ENCODE measurements around the gene TMEM145.

TMEM145 gene

GRCh38 chr19:42303101-42303464 is 10.0 kb upstream of the TMEM145 start:
- FAIRE-seq: no peak
- DNase-seq (ENCODE audit: insufficient read length, low spot score): no peak
- no peak for TF ChIP-seq POLR2A (IDR thresholded peaks at IDR 0.05; ENCODE audit: low read depth, low read length)

- FAIRE-seq (no peak), DNase-seq (ENCODE audit: insufficient read length, low spot score) (no peak)
- no peak for TF ChIP-seq POLR2A (IDR thresholded peaks at IDR 0.05; ENCODE audit: low read depth, low read length)
Observed at GRCh38 chr19:42303876-42304275, 9.2 kb upstream of the TMEM145 start.

GRCh38 chr19:42306646-42307045 is 6.5 kb upstream of the TMEM145 start:
- FAIRE-seq: no peak
- DNase-seq (ENCODE audit: insufficient read length, low spot score): no peak
- TF ChIP-seq POLR2A (IDR thresholded peaks at IDR 0.05; ENCODE audit: low read depth, low read length): no peak

GRCh38 chr19:42309686-42310085 is 3.4 kb upstream of the TMEM145 start:
- DNase-seq (ENCODE audit: insufficient read length, low spot score): no peak
- TF ChIP-seq POLR2A (IDR thresholded peaks at IDR 0.05; ENCODE audit: low read depth, low read length): no peak
- no peak for FAIRE-seq

- no peak for FAIRE-seq
- DNase-seq (ENCODE audit: insufficient read length, low spot score): peak; percentile 52
- TF ChIP-seq POLR2A (IDR thresholded peaks at IDR 0.05; ENCODE audit: low read depth, low read length): no peak
Observed at GRCh38 chr19:42311657-42312056, 1.5 kb upstream of the TMEM145 start.

GRCh38 chr19:42312370-42312769 is 739 bp upstream of the TMEM145 start:
- no peak for TF ChIP-seq POLR2A (IDR thresholded peaks at IDR 0.05; ENCODE audit: low read depth, low read length)
- DNase-seq (ENCODE audit: insufficient read length, low spot score) (no peak), FAIRE-seq (no peak)

GRCh38 chr19:42313840-42314755 is 989 bp downstream of the TMEM145 start:
- TF ChIP-seq POLR2A (IDR thresholded peaks at IDR 0.05; ENCODE audit: low read depth, low read length): no peak
- DNase-seq (ENCODE audit: insufficient read length, low spot score) (no peak), FAIRE-seq (no peak)

GRCh38 chr19:42315024-42315423 is 1.9 kb downstream of the TMEM145 start:
- no peak for FAIRE-seq
- TF ChIP-seq POLR2A (IDR thresholded peaks at IDR 0.05; ENCODE audit: low read depth, low read length): no peak

GRCh38 chr19:42316223-42317211 is 3.4 kb downstream of the TMEM145 start:
- DNase-seq (ENCODE audit: insufficient read length, low spot score): peak; percentile 82
- no peak for FAIRE-seq
- TF ChIP-seq POLR2A (IDR thresholded peaks at IDR 0.05; ENCODE audit: low read depth, low read length): peak; percentile 39

More at GRCh38 chr19:42315024-42315423, 1.9 kb downstream of the TMEM145 start:
- no peak for DNase-seq (ENCODE audit: insufficient read length, low spot score)

- no peak for DNase-seq (ENCODE audit: insufficient read length, low spot score)
- no peak for FAIRE-seq
- no peak for TF ChIP-seq POLR2A (IDR thresholded peaks at IDR 0.05; ENCODE audit: low read depth, low read length)
Observed at GRCh38 chr19:42317535-42317934, 4.4 kb downstream of the TMEM145 start.

- DNase-seq (ENCODE audit: insufficient read length, low spot score) (no peak), FAIRE-seq (no peak)
- no peak for TF ChIP-seq POLR2A (IDR thresholded peaks at IDR 0.05; ENCODE audit: low read depth, low read length)
Observed at GRCh38 chr19:42322305-42322704, 9.2 kb downstream of the TMEM145 start.

GRCh38 chr19:42323473-42323851 is 10.4 kb downstream of the TMEM145 start:
- DNase-seq (ENCODE audit: insufficient read length, low spot score) (no peak), FAIRE-seq (no peak)
- TF ChIP-seq POLR2A (IDR thresholded peaks at IDR 0.05; ENCODE audit: low read depth, low read length): no peak

GRCh38 chr19:42323852-42324654 is 10.9 kb downstream of the TMEM145 start:
- FAIRE-seq: no peak

More at GRCh38 chr19:42323852-42324654, 10.9 kb downstream of the TMEM145 start:
- TF ChIP-seq POLR2A (IDR thresholded peaks at IDR 0.05; ENCODE audit: low read depth, low read length): no peak
- DNase-seq (ENCODE audit: insufficient read length, low spot score): no peak

All from H54 (cell line).